Activated T-helper 17 cell treated with anti-CD3 and anti-CD28 coated beads, Interleukin-2, amount 50 U/mL, for 72 hours (primary cell): ENCODE measurements around the gene YWHAH. TPM values are rescaled to one million over a fixed set of nuclear protein-coding genes. Genes with fewer than 3 reads are reported as not detected.

Source experiments
- ATAC-seq: fragments of 150-1000 bp; cut with Tn5 transposase; replicated peaks from 2 replicates; pipeline ENCODE4 v1.10.0; 2021; ENCODE audit warnings: mild to moderate bottlenecking, moderate library complexity
- H3K27ac Mint-ChIP-seq: one replicate; pipeline ENCODE4 v1.8.0; 2022; ENCODE audit warnings: mixed read lengths
- H3K27me3 Mint-ChIP-seq: one replicate; pipeline ENCODE4 v1.8.0; 2022; ENCODE audit warnings: mixed read lengths
- H3K36me3 Mint-ChIP-seq: one replicate; pipeline ENCODE4 v1.8.0; 2022; ENCODE audit warnings: low read depth, mild to moderate bottlenecking, mixed read lengths
- H3K4me1 Mint-ChIP-seq: one replicate; pipeline ENCODE4 v1.8.0; 2022; ENCODE audit warnings: mixed read lengths
- H3K4me3 Mint-ChIP-seq: one replicate; pipeline ENCODE4 v1.8.0; 2022; ENCODE audit warnings: mild to moderate bottlenecking, mixed read lengths
- H3K9me3 Mint-ChIP-seq: one replicate; pipeline ENCODE4 v1.8.0; 2022; ENCODE audit warnings: mixed read lengths
- total RNA-seq, 2 donors: library from RNA; stranded (reverse); gene quantifications; one replicate each; pipeline ENCODE4 v1.2.3, GENCODE V29; 2022

YWHAH gene
- total RNA-seq: 100 to 1,000 TPM; 168 to 211 TPM

GRCh38 chr22:31943978-31944699, at the start of gene YWHAH:
Gene YWHAH, plus strand, starts transcription at chr22:31944535. Its CDS starts 199 bp downstream, at chr22:31944734.
- H3K9me3 Mint-ChIP-seq: no peaks in the 10 kb centered on the region
- peaks cover 23% of the 10 kb centered on the region for H3K36me3 Mint-ChIP-seq
- peak; percentile 76 for ATAC-seq
- peak within 1 kb of the TSS; percentile 75 for H3K27ac Mint-ChIP-seq
- H3K27me3 Mint-ChIP-seq: no peaks in the 10 kb centered on the region
- H3K4me3 Mint-ChIP-seq: peak within 1 kb of the TSS; percentile 86
- H3K4me1 Mint-ChIP-seq: peaks cover 13% of the 10 kb centered on the region

DNA sequence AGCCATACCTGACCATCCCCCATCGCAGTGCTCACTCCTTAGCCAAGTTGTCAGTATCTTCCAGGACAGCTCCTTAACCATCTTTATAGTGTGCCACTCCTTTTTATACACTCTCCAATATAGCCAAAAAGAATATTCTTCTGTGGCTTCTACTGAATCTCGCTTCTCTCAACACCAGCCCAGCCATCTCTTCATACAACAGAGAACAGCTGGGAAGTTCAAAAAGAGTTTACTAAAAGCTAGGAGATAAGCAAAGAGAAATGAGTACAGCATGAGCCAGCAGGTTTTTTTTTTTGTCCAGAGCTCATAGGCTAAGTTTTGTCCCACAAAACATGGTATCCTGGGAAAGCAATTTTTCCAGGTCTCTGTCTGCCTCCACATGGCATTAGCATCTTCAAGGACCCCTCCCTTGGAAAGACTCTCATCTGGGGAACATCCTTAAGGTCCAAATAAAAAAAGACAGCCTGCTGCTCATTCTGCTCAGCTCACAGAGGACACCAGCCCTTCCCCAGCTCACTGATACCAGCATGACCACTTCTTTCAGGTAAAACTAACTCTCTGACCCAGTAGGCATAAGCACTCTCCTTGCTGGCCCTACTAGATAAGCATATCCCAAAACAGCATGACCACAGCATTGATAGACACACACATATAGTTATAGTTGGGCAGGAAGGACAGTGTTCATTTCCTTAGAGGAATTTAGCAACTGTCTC, 48.8 kb upstream of the YWHAH start:
- Mint-ChIP-seq H3K9me3 (no peaks in the 10 kb centered on the region), H3K27ac (no peak overlapping the region), H3K4me3 (no peak overlapping the region), H3K4me1 (no peaks in the 10 kb centered on the region), H3K36me3 (peaks cover 64% of the 10 kb centered on the region), H3K27me3 (no peaks in the 10 kb centered on the region)
- no peak for ATAC-seq

GRCh38 chr22:31896472-31896871, 47.9 kb upstream of the YWHAH start:
- Mint-ChIP-seq H3K9me3 (no peaks in the 10 kb centered on the region), H3K4me3 (no peak overlapping the region), H3K36me3 (peaks cover 64% of the 10 kb centered on the region), H3K27me3 (no peaks in the 10 kb centered on the region), H3K4me1 (no peaks in the 10 kb centered on the region), H3K27ac (no peak overlapping the region)
- ATAC-seq: no peak

DNA sequence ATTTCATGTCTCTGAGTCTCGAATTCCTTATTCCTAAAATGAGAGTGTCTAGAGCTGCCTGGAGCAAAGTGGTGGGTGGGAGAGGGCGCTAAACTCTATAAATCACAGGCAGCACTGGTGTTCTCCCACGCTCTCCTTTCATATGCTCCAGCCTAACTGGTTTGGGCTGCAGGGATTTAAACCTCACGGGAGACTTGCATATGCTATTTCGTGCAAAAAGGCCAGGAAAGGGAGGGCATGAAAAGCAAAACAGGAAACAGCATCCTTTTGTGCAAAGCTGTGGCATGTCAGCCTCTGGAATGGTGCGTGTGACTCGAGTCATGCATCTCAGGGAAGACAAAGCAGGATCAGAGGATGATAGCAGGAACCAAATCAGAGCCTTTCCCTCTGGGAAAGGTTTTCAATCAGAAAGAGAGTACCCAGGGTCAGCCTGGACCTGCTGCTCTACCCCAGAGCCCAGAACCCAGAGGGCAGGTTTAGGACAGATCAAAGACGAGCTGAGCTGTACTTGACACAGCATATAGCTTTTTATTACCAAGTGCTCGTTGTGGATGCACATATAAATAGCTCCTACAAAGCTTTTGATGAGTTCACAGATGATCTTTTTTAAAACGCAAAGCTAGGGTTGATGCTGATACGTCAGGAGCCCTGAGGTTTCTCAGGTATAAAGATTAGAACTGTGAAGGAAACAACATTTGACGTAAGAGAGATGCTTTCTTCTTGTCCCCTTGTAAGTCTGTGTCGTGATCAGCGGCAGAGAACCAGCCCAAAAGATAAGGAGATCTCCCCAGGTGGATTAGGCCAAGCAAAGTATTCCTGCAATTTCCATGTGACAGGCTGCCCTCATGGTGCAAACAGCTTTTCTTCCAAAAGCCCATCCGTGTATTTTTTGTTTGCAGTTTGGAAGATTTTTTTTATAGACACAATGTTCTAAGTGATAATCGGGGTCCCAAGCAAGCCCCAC, 46.2 kb upstream of the YWHAH start:
- ATAC-seq: no peak
- no peak overlapping the region for H3K27ac Mint-ChIP-seq
- no peaks in the 10 kb centered on the region for H3K27me3 Mint-ChIP-seq
- no peaks in the 10 kb centered on the region for H3K9me3 Mint-ChIP-seq
- H3K36me3 Mint-ChIP-seq: peaks cover 69% of the 10 kb centered on the region
- H3K4me3 Mint-ChIP-seq: no peak overlapping the region
- no peaks in the 10 kb centered on the region for H3K4me1 Mint-ChIP-seq

- no peaks in the 10 kb centered on the region for H3K9me3 Mint-ChIP-seq
- no peaks in the 10 kb centered on the region for H3K4me1 Mint-ChIP-seq
- no peak overlapping the region for H3K4me3 Mint-ChIP-seq
- H3K27me3 Mint-ChIP-seq: no peaks in the 10 kb centered on the region
- peaks cover 65% of the 10 kb centered on the region for H3K36me3 Mint-ChIP-seq
- ATAC-seq: no peak
- H3K27ac Mint-ChIP-seq: no peak overlapping the region
Observed at GRCh38 chr22:31898926-31899325, 45.4 kb upstream of the YWHAH start.

DNA sequence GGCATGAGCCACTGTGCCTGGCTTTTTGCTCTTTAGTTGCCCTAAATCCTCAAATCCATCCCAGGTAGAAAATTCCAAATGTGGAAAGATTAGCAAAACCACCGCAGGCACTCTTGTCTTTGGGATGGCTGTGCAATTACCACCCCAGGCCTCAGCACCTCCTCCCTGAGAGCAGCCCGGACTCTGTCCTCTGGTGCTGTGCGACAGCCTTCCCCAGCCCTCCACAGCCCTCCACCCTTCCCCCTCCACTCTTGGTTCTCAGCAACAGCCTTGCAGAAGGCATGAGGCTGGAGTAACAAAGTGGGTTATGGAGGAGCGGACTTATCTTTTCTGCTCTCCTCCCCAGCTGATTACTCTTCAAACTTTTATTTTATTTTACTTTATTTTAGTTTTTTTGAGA, 44.7 kb upstream of the YWHAH start:
- Mint-ChIP-seq H3K36me3 (peaks cover 66% of the 10 kb centered on the region), H3K4me1 (no peaks in the 10 kb centered on the region), H3K4me3 (no peak overlapping the region), H3K27me3 (no peaks in the 10 kb centered on the region), H3K9me3 (no peaks in the 10 kb centered on the region), H3K27ac (no peak overlapping the region)
- ATAC-seq: no peak

DNA sequence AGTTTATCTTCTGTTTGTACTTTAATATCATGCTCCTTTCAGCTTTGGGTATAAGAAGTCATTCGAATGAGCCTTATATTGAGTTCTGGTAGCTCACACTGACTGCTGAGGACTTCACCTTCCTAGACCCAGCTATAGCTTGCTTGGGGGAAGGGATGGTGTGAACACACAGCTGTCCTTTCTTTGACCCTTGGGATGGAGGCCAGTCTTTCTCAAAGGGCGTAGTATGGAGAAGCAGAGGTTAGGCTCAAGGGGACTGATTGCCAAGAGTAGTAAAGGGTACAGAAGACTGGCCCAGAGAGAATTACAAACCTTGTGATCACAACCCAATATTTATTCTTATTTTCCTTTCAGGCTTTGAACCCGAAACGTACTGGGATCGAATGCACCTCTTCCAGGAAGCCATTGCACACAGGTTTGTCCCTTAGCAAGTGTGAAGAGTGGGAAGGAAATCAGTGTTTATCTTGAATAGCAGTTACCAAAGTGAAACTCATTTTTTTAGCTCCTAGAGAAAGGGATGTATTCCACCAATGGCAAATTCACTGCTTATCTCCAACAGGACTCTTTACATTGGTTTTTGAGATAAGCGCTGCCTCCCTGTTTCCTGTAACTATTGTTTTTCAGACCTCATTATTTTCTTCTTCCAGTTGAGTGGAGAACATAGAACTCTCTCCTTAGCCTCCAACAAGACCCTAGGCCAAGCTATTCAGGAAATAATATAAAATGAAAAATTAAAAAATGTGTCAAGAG, 42.8 kb upstream of the YWHAH start:
- Mint-ChIP-seq H3K9me3 (no peaks in the 10 kb centered on the region), H3K4me3 (no peak overlapping the region), H3K4me1 (no peaks in the 10 kb centered on the region), H3K27me3 (no peaks in the 10 kb centered on the region), H3K27ac (no peak overlapping the region), H3K36me3 (peaks cover 66% of the 10 kb centered on the region)
- ATAC-seq: no peak

GRCh38 chr22:31904651-31905050, 39.7 kb upstream of the YWHAH start:
- Mint-ChIP-seq H3K4me1 (no peaks in the 10 kb centered on the region), H3K36me3 (peaks cover 72% of the 10 kb centered on the region), H3K4me3 (no peak overlapping the region), H3K27me3 (no peaks in the 10 kb centered on the region), H3K9me3 (no peaks in the 10 kb centered on the region), H3K27ac (peak overlapping the region; percentile 68)
- ATAC-seq: no peak

DNA sequence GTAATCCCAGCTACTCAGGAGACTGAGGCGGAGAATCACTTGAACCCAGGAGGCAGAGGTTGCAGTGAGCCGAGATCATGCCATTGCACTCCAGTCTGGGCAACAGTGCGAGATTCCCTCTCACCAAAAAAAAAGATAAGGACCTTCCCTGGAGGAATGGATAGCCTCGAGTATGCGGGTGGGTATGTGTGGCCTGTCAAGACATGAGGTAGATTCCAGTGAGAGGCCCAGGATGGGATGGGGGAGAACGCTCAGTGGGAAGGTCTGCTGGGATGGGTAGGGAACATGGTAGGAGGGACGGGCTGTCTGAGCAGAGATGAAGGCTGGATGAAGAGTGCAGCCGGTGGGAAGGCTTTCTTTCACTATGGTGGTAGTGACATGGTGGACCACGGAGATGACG, 39.0 kb upstream of the YWHAH start:
- no peaks in the 10 kb centered on the region for H3K9me3 Mint-ChIP-seq
- no peaks in the 10 kb centered on the region for H3K4me1 Mint-ChIP-seq
- no peak overlapping the region for H3K27ac Mint-ChIP-seq
- no peak overlapping the region for H3K4me3 Mint-ChIP-seq
- no peaks in the 10 kb centered on the region for H3K27me3 Mint-ChIP-seq
- peaks cover 76% of the 10 kb centered on the region for H3K36me3 Mint-ChIP-seq
- ATAC-seq: no peak

DNA sequence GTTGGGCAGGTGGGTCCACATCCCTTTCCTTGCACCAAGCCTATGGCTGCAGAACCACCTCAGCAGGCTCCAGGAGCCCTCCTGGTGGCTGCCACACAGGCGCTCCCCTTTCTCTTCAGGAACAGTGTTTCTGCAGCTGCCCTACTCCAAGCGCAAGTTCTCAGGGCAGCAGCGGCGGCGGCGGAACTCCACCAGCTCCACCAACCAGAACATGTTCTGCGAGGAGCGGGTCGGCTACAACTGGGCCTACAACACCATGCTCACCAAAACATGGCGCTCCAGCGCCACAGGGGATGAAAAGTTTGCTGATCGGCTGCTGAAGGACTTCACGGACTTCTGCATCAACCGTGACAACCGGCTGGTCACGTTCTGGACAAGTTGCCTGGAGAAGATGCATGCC, 38.2 kb upstream of the YWHAH start:
- no peaks in the 10 kb centered on the region for H3K4me1 Mint-ChIP-seq
- H3K9me3 Mint-ChIP-seq: no peaks in the 10 kb centered on the region
- H3K36me3 Mint-ChIP-seq: peaks cover 81% of the 10 kb centered on the region
- no peak overlapping the region for H3K27ac Mint-ChIP-seq
- ATAC-seq: no peak
- no peaks in the 10 kb centered on the region for H3K27me3 Mint-ChIP-seq
- no peak overlapping the region for H3K4me3 Mint-ChIP-seq

DNA sequence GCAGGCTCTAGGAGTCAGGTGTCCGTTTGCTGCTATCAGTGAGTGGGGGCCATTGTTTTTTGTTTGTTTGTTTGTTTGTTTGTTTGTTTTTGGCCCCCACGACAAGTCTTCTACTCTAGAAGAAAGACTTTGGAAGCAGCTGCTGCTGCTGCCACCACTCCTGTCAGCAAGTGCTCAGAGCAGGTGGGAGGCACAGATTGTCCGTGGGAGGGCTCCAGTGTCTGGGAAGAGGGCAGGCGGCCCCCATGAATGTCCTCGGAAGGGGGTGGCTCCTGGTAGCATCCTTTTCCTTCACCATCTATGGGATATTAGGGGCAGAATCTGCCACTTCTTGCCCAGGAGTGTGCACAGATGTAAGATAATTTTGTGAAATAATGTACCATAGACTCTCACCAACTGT, 37.8 kb upstream of the YWHAH start:
- H3K4me3 Mint-ChIP-seq: no peak overlapping the region

GRCh38 chr22:31909977-31910376, 34.4 kb upstream of the YWHAH start:
- H3K4me1 Mint-ChIP-seq: no peaks in the 10 kb centered on the region
- H3K27me3 Mint-ChIP-seq: no peaks in the 10 kb centered on the region
- peaks cover 52% of the 10 kb centered on the region for H3K36me3 Mint-ChIP-seq
- no peaks in the 10 kb centered on the region for H3K9me3 Mint-ChIP-seq
- no peak overlapping the region for H3K4me3 Mint-ChIP-seq
- no peak overlapping the region for H3K27ac Mint-ChIP-seq
- ATAC-seq: no peak

More for the DNA sequence above, 37.8 kb upstream of the YWHAH start:
- no peaks in the 10 kb centered on the region for H3K4me1 Mint-ChIP-seq
- ATAC-seq: no peak
- no peaks in the 10 kb centered on the region for H3K27me3 Mint-ChIP-seq
- H3K27ac Mint-ChIP-seq: no peak overlapping the region
- peaks cover 81% of the 10 kb centered on the region for H3K36me3 Mint-ChIP-seq
- no peaks in the 10 kb centered on the region for H3K9me3 Mint-ChIP-seq

GRCh38 chr22:31911565-31912406, 32.5 kb upstream of the YWHAH start:
- H3K4me1 Mint-ChIP-seq: peaks cover 3% of the 10 kb centered on the region
- peaks cover 35% of the 10 kb centered on the region for H3K36me3 Mint-ChIP-seq
- H3K27me3 Mint-ChIP-seq: no peaks in the 10 kb centered on the region
- ATAC-seq: no peak
- no peak overlapping the region for H3K4me3 Mint-ChIP-seq
- H3K27ac Mint-ChIP-seq: no peak overlapping the region
- H3K9me3 Mint-ChIP-seq: no peaks in the 10 kb centered on the region
